ENCODE data around the gene CCDC88A. TPM values are rescaled to one million over a fixed set of nuclear protein-coding genes. Genes with fewer than 3 reads are reported as not detected.

CCDC88A gene
- total RNA-seq, 2 donors from 2014 or later = 50.0 to 74.5 TPM

Other genes starting within 250 kb of the CCDC88A start
- gene CLHC1, start 187.6 kb downstream of the CCDC88A start, total RNA-seq = 1 to 10 TPM in 1 of 2 donors, under 1 TPM in 1; 0.28 to 8.4 TPM
- 100 to 1,000 TPM; 786 to 831 TPM for gene RPS27A, start 187.2 kb downstream of the CCDC88A start, total RNA-seq
- 10 to 100 TPM in 1 of 2 donors, 1 to 10 TPM in 1; 8.1 to 24.3 TPM for gene MTIF2, start 150.6 kb downstream of the CCDC88A start, total RNA-seq
- gene CFAP36, start 99.9 kb upstream of the CCDC88A start, total RNA-seq = 10 to 100 TPM; 13.7 to 34.4 TPM
- 10 to 100 TPM; 41.2 to 69.6 TPM for gene PPP4R3B, start 197.8 kb upstream of the CCDC88A start, total RNA-seq